Activated CD4-positive, alpha-beta T cell treated with anti-CD3 and anti-CD28 coated beads for 48 hours (primary cell): ENCODE data around the gene FCAMR.

Experiments used
- DNase-seq: peaks from one replicate; pipeline ENCODE4 v3.0.0-alpha.2; 2020

FCAMR gene, protein sequence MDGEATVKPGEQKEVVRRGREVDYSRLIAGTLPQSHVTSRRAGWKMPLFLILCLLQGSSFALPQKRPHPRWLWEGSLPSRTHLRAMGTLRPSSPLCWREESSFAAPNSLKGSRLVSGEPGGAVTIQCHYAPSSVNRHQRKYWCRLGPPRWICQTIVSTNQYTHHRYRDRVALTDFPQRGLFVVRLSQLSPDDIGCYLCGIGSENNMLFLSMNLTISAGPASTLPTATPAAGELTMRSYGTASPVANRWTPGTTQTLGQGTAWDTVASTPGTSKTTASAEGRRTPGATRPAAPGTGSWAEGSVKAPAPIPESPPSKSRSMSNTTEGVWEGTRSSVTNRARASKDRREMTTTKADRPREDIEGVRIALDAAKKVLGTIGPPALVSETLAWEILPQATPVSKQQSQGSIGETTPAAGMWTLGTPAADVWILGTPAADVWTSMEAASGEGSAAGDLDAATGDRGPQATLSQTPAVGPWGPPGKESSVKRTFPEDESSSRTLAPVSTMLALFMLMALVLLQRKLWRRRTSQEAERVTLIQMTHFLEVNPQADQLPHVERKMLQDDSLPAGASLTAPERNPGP

GRCh38 chr1:206970446-206970845 lies at the start of gene FCAMR:
TSS of gene FCAMR (minus strand) at chr1:206970460. CDS start at chr1:206970125, 335 bp downstream.
- no peak for DNase-seq

DNA sequence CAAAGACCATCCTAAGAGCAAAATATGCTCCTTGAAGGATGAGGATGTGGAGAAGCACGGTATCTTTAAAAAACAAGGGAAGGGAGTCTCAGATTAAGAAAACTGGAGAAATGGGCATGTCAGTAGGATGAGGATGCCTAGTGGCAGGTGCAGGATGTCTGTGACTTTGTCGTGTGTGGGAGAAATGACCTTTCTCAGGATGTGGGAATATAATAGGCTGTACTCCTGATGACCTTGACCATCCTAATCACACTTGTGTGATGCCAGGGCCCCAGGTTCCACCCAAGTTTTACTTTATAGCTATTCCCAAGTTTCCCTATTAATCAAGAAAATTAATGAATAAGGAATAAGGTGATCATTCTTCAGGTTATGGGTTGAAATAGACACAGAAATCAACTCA lies 49.4 kb upstream of the FCAMR start:
- no peak for DNase-seq

- no peak for DNase-seq
Measured at GRCh38 chr1:207019161-207019560, 48.9 kb upstream of the FCAMR start.

- DNase-seq, result no peak
Measured at GRCh38 chr1:207018707-207019106, 48.4 kb upstream of the FCAMR start.

- DNase-seq, result no peak
Measured at GRCh38 chr1:207017615-207018559, 47.6 kb upstream of the FCAMR start.

GRCh38 chr1:207015791-207016190 lies 45.5 kb upstream of the FCAMR start:
- DNase-seq, result no peak

DNA sequence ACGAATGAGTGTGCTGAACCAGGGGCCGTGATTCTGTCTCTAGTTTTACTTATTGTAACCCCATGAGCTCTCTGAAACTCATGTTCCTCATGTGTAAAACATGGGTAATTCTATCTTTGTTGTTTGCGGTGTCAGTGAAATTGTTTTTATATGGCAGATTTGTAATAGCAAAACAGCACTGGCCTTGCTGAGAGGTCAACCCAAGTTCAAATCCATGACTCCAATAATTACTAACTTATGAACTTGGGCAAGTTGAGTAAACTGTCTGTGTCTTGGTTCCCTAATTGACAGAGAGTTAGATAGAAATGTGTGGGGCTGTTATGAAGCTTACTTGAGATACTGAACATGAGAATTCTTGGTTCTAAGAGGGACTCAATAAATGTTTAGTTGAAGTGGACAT lies 44.5 kb upstream of the FCAMR start:
- DNase-seq, result no peak

DNA sequence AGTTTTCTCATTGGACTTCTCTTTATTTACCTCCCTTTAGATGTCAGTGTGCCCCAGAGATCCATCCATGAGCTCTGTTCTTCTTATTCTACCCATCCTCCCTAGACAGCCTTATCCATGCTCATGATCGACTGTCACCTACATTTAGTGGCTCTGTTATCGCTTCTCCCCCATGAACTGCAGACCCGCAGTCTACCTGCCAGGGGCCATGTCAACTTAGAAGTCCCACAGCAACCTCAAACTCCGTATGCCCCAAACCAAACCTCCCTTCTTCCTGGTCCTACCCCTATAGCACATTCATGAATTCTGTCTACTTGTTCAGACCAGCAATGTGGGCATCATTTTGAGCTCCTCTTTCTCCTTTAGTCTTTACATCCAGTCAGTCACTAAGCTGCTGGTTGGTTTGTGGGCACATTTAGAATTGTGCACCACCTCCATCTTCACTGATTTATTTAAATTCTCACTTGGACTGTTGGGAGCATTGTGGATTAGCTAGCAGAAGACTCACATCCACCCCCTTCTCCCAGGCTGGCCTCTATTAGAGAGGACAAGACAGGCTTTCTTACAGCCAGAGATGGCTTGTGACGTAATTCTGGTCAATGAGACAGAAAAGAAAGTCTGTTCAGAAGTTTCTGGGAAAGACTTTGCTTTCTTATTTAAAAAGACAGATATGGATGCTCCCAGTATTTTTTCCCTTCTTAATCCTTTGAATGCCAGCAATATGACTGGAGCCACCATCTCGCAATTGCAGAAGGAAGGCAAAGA lies 43.2 kb upstream of the FCAMR start:
- no peak for DNase-seq

DNA sequence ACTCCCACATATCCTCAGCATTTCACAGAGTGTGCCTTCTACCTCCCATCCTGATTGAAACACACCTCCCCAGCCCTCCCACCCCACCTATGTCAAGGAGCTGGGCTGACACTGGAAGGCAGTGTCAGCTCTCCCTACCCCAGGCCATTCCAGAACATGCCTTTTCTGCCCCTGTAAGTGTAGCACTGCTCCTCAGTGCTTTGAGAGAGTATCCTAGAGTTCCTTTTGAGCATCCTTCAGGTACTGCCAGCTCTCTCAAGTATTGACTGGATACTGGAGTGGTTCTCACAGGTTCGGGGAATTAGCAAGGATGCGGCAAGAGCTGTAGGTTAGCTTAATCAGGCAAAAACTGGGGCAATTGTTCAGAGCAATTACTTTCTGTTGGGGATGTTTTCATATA lies 40.5 kb upstream of the FCAMR start:
- no peak for DNase-seq

- DNase-seq, result no peak
Measured at GRCh38 chr1:207009945-207010344, 39.7 kb upstream of the FCAMR start.

- no peak for DNase-seq
Measured at GRCh38 chr1:207009182-207009850, 39.1 kb upstream of the FCAMR start.

DNA sequence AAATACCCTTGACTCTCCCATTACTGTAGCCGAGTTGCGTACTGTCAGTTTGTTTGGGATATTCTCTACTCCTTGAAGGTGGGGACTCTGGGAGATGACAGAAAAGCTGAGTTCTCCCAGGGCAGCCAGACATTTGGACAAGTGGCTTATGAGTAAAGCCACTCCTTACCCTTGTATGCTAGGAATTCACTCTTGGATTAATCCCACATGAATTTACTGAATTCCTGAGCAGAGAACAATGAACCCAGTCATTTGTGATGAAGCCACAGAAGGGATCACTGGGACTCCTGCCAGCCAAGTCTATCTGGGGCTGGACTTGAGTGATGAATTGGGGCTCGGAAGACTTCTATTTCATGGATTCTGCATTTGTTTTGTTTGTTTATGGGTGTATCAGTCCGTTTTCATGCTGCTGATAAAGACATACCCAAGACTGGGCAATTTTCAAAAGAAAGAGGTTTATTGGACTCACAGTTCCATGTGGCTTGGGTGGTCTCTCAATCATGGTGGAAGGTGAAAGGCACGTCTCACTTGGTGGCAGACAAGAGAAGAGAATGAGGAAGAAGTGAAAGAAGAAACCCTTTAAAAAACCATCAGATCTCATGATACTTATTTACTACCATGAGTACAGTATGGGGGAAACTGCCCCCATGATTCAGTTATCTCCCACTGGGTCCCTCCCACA lies 37.2 kb upstream of the FCAMR start:
- no peak for DNase-seq

DNA sequence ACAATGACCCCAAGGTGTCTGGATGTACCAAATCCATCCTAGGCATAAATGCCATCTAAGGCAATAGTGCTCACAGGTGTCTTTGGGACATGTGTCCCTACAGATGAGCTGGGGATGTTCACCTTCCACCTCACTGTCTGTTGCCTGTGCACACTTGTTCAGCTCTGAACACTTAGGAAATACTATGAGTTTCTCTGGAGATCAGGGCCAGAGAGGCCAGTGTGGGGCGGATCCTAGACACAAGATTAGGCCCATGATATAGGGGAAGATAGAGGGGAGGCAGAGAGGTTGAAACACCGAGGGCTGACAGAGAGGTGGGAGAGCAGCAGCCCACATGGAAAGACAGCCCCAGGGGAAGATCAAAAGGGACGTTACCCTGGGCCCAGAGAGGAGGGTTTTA lies 36.7 kb upstream of the FCAMR start:
- no peak for DNase-seq

DNA sequence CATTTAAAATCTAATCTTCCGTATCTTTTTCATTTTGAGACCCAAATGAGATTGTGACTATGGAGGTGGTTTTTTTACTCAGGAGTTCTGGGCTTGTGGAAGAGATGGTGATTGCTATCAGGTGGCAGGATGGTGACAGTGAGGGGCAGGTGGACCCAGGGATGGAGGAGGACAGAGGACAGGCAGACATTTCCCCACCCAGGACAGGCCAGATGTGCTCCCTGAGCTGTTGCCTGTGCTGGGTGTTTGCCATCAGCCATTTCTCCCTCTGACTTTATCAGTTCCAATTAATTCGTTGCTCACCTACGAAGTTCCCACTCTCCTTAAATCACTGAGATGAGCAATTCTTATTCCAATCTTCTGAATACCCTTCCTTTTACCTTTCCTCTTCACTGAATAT lies 35.8 kb upstream of the FCAMR start:
- no peak for DNase-seq

DNA sequence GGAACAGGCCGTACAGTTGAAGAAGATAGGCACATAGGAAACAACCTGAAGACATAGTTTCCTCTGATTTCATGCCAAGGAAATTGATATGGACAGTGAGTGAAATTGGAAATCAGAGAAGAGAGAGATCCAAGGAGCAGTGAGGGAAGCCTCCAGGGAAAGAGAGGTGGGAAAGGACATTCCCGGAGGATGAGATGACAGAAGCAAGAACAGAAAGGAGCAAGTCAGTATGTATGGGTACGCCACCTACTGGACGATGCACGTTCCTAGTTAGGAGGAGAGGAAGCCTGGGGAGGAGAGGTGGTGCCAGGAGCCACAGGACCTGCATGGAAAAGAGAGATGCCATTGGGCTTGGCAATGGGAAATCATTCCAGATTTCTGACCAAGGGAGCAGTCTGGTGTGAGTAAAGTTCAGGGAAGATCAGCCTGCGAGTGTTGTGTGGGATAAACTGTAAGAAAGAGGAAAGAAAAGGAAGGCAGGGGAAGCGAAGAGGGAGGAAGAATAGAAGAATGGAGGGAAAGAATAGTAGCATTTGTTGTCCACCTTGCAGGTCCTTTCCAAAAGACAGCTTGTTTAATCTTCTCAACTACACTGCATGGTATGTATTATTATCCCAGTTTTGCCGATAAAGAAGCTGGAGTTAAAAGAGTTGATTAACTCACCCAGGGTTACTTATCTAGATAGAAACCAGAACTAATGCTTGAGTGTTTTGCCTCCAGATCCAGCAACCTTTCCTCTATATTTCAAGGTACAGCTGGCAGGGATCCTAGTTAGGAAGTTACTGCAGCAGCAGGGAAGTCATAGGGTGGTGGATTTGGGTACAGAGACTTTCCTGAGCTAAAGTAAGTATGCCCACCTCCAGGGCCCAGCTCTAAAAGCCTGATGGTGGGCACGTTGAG lies 34.9 kb upstream of the FCAMR start:
- DNase-seq, result peak; percentile 55

- DNase-seq, result no peak
Measured at GRCh38 chr1:207003210-207003609, 33.0 kb upstream of the FCAMR start.

- no peak for DNase-seq
Measured at GRCh38 chr1:207002724-207003146, 32.5 kb upstream of the FCAMR start.

- no peak for DNase-seq
Measured at GRCh38 chr1:207001492-207002245, 31.4 kb upstream of the FCAMR start.

GRCh38 chr1:207000651-207001291 lies 30.5 kb upstream of the FCAMR start:
- no peak for DNase-seq
